HuH-7 (cell line): Measurements from ENCODE around the gene ZNF19.
A peak's percentile ranks its signal among the peaks of the same experiment; 100 is the strongest.

Source experiments
- DNase-seq: peaks from one replicate; pipeline ENCODE4 v3.0.0; 2011; ENCODE audit warnings: low spot score

ZNF19 gene

DNA sequence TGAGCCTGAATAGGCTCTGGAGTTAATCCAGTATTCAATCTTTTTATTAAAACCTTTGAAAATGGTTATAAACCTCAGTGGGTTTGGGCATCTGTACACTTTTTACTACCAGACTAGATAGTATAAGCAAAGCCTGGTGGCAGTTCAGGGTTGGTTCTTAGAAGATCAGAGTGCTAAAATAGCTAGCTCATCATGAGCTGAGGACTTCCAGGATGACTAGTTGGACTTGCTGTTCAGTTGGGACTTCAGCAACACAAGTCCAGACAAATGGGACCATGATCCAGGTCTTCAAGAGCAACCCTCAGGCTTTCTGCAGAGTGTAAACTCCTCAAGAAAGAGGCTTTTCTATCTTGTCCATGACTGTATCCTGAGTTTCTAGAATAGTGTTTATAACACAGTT is 1.2 kb upstream of the ZNF19 start:
- no peak for DNase-seq

DNA sequence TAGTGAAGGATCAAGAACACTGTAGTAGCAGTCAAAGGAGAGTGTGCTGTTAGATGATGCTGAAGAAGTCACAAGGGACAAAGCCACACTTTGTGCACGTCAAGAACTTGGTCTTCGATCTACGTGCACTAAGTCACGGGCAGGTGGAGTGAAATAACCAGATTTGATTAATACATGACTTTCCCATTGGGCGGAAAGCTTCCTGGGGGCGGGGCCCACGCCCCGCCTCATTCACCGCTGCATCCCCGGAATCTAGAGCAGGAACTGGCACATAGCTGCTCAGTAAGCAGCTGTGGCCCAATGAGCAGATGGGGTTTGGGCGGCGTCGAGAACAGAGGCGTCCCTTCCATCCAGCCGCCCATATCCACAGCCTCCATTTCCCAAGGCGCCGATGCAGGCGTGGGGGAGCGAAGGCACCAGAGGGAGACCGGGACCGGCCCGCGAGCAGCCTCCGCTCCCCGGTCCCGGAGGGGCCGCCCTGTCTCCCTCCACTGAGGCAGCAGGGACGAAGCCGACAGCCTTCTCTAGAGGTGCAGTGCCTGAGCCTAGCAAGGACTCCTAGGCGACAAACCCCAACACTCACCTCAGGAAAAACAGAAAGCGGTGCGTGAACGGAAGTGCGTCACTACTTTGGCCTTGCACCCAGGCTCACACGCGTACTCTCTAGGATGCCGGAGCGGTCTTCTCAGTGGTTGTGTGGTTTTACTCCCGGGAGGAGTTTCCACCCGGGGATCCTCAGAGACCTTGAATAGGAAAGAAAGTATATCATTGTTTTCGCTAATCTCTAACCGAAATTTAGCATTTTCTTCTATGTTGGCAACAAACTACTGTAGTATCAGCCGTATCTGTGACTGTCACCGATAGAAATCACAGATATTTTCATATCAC is 4.9 kb downstream of the ZNF19 start:
- peak; percentile 88 for DNase-seq

DNA sequence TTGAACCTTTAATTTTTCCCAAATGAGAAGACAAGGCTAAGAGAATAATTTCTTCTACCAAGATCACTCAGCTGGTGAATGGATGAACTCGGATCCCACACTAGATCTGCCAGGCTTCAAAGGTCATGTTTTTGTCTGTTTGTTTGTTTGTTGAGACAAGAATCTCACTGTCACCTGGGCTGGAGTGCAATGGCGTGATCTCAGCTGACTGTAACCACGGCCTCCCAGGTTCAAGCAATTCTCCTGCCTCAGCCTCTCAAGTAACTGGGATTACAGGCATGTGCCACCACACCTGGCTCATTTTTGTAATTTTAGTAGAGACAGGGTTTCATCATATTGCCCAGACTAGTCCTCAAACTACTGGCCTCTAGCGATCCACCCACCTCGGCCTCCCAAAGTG is 6.6 kb downstream of the ZNF19 start:
- no peak for DNase-seq

DNA sequence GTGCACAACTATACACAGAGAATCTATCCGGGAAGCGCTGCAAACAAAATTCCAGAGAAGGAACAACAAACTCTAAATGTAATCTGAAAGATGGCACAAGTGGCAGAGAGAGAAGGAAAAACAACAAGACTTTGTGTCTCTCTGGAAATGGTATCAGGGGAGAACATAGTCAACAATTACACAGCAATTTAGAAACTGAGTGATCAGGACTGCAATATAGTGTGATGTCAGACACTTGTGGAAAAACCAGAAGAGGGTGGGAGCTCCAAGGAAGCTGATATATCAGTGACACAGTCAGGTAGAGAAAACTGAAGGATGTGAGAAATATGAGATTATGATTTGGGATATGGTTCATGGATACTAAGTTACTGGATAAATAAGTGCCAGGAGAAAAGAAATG is 8.2 kb downstream of the ZNF19 start:
- no peak for DNase-seq

DNA sequence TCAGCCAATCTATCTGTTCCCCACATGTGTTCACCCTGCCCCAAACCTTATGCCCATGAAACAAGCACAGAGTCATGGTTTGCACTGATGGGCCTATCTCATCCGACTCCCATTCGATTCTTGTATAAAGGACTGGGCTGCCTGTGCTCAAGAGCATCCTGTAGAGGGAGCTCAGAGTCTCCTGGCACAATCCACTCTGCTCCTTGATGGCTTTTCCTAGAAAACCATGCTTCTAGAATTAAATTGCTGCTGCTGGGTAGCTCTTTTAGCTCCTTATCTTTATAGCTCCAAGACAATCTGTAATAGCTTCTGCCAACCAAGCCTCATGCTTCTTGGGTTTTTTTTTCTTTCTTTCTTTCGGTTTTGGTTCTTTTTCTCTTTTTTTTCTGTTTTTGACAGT is 9.7 kb downstream of the ZNF19 start:
- DNase-seq, result peak; percentile 52

DNA sequence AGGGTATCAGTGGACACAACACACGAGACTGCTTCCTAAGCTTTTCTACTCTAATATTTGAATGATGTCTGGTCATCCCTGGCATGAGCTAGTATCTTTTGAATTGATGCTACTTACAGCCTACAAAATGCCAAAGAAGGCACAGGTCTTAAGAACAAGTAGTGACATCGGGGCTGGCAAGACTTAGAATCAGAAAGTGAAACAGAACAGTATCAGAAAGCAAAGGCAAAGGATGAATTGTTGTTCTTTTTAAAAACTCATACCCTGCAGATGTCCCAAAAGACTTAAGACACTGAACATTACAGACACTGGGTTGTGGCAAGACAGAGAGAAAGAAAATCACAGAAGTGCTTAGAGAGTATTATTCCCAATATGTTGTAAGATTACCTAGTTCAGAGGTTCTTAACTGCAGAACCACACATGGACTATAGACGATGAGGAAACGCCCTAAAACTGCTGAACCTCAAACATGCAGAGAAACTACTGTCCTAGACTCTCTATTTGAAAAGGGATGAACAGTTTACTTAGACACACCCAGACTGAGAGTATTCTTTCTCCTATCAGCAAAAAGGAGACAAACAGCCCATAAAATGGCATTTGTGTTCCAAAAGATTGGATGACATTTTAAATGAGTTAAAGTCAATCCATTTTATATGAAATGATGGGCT is 12.5 kb downstream of the ZNF19 start:
- no peak for DNase-seq

DNA sequence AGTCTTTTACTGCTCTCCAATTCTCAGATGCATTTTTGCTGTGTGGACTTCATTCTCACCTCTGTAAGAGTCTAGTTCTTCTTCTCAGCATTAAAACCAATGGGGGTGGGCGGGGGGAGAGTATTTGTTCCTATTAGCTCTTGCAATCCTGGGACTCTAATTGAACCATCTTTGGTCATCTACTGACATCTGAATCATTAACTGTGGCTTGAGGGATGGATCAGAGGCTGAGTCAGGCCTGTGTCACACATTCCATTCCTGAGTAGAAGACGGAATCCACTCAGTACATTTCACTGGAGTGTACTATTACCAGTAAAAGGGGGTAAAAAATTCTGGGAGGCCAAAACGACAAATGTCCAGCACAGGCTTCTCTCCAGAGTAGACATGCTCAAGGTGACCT is 14.3 kb downstream of the ZNF19 start:
- no peak for DNase-seq

DNA sequence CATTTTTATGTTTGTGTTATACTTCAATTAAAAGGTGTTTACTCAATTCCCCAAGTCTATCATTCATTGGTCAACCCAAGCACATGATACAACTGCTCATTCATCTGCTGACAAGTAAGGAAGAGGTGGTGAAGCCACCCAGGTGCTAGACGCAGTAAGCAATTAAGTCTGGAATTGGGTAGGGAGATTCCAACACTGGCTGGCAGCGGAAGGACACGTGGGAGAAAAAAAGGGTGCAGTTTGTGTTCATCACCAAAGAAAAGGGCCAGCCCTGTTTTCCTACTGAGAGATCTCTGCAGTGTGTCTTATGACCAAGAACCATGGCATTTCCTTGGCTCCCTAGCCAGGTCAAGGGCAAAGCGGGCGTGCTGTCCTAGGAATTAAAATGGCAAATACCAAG is 15.2 kb downstream of the ZNF19 start:
- no peak for DNase-seq

DNA sequence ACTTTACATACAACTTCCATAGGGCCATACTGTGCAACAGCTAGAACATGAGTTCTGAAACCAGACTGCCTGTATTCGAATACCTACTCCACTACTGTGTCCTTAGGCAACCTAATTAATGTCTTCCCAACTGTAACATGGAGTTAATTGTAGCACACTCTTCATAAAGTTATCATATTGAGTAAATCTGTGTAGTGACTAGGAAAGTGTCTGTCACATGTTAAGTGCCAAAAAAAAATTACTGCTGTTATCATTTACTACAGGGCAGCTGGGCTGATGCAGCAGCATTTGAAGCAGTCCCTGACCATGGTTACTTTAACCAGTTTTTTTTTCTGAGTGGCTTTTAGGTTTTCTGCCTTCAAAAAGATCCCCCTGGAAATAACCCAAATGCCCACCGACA is 16.2 kb downstream of the ZNF19 start:
- DNase-seq, result no peak

DNA sequence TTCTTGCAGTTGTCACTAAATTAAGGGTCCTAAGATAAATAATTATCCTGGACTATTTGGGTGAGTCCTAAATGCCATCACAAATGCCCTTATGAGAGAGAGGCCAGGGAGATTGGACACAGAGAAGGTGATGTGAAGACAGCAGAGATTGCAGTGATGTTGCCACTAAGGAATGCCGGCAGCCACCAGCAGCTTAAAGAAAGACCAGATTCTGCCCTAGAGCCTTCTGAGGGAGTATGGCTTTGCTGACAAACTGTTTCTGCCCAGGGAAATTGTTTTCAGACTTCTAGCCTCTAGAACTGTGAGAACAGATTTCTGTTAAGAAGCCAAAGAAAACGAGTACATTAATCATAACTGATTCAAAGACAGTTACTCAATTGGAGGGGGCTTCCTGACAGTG is 17.1 kb downstream of the ZNF19 start:
- no peak for DNase-seq

DNA sequence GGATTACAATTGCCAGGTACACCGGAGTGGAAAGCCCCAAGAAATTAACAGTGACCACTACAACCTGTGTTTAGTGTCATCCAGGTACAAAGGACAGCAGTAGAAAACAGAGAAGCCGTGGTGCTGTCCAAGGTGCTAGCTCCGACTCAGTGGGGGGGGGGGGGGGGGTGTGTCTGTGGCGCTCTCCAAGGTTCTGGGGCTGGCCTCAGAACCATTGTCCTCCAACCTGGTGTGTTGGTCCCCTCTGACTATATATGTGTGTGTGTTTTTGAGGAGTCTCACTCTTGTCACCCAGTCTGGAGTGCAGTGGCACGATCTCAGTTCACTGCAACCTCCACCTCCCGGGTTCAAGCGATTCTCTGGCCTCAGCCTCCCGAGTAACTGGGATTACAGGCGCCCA is 21.3 kb downstream of the ZNF19 start:
- DNase-seq, result peak; percentile 66

DNA sequence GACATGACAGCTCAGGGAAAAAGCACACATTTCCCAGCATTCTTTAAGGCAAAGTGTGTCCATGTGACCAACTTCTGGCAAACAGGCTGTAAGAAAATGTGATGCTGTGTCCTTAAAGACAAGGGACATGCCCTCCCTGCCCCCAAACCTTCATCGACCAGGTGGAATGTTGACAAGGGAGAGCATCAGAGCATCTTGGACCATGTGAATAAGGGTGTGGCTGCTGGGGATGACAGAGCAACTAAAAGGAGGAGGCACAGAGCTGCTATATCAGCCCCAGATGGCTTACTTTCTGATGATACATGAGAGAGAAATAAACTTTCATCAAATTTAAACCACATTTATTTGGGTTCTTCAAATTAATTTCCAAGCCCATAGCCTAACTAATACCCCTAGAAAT is 24.9 kb downstream of the ZNF19 start:
- DNase-seq, result no peak

DNA sequence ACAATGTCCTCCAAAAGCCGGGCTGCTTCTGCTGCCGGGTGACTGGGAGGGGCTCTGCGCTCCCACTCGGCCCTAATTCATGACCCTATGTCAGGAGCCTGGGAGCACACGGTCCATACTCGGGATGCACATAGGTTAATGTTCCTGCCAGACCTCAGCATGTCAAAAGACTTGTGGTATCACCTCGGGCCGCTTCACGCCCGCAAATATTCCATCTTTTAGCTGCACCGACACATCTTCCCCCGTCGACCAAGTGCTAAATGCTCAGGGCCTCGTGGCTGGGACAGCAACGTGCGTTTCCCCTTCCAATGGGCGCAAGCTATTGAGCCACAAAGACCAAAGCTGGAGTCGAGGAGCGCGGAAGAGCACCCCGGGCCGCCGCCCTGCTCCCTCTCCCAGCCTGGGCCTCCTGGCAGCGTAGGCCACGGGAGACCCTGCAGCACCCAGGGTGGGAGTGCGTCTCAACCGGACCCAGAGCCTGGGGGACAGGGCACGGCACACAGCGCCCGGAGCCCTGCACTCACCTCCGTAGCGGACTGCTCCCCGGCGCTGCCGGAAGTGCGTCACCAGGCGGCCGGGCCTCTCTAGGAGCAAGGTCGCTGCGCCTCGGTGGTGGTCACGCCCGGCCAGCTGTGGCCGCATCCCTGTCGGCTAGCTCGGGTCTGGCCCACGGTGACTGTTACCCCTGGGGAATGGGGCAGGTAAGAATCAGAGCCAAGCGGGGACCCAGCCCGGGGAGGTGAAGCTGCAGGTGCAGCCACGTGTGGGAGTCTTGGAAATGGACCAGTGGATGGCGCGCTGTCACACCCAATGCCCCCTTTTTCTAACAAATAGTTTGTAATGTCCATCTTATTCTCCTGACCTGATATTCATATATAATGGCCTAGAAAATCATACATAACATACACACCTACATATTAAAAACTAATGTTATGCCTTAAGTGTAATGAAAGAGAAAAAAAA is 27.2 kb downstream of the ZNF19 start, which contains the start of gene ZNF23:
ZNF23 (minus strand) TSS at position 562 of the 963 bp plus-strand sequence. CDS start 5,451 bp downstream, outside the sequence.
- peak; percentile 93 for DNase-seq

DNA sequence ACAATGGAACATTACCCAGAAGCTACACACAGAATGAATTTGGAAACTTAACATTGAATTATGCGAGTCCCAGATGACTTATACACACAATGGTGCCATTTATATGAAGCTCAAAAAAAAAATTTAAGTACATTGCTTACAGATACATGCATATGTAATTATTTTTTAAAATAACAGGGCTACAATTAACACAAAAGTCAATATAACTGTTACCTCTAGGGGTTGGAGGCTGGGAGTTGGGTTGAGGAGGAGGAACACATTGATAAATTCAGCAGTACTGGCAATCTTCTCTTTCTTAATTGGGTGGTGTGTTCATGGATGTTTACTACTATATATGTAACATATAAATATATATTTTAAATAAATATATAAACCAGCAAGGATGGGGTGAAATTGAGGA is 28.2 kb downstream of the ZNF19 start:
- DNase-seq, result no peak

DNA sequence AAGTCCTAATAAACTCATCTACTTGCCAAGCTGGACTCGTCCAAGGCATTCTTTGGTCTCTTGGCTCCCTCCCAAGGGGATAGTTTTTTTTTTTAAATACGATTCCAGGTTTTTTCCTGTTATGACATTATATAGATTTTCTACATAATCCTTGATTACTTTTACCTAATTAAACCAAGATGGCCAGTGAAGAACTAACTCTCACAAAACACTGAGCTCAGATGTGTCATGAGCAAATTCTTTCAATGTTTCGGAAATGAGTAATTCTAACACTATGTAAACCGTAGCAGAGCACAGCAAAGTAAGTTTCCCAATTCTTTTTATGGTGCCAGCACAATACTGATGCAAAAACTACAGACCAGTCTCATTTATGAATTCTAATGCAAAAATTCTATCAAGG is 28.9 kb downstream of the ZNF19 start:
- no peak for DNase-seq

DNA sequence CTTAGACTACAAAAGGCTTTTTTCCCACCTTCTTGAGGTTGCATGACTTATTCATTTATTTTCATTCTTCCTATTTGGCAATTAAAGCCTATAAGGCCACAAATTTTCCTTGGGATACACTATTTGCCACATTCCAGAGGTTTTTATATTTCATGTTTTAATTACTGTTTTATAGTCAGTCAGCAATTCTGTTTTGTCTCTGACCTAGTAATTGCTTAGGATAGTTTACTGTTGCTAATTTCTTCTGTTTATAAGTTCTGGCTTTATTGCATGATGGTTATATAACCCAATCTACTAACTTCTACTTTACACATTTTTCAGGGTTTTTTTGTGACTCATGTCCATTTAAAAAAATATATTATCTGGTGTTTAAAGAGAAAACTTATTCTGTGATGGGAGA is 29.6 kb downstream of the ZNF19 start:
- DNase-seq, result no peak

DNA sequence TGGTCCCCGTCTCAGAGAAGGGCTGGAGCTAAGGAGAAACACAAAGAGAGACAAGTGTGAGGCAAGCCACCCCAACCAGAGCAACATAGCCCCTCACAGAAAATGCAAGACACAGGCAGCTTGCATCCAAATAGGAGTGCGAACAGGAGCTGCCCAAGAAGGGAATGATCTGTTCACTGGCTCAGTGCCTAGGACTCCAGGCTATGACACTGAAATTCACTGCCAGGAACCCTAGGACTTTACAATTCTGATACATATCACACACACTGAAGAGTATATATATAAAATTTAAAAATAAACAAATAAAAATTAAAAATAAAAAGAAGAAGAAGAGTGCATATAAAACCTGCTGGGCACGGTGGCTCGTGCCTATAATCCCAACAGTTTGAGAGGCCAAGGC is 32.3 kb downstream of the ZNF19 start:
- DNase-seq, result no peak

DNA sequence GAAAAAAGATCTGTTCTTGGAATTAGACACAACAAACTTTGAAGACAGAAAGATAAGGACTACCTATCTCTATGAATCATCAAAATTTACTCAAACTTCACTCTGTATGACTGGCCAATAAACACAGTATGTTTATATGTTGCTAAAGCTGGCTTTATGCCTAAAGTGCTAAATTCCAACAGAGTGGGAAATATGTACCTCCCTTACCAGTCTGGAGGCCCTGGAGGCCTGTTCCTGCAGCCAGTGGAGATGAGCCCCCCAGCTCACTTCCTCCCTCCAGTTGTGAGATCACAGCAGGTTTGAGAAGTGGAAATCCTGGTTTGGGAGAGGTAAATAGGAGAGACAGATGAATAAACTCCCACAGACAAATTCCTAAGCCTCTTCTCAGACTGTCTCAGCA is 36.1 kb downstream of the ZNF19 start:
- DNase-seq, result no peak

DNA sequence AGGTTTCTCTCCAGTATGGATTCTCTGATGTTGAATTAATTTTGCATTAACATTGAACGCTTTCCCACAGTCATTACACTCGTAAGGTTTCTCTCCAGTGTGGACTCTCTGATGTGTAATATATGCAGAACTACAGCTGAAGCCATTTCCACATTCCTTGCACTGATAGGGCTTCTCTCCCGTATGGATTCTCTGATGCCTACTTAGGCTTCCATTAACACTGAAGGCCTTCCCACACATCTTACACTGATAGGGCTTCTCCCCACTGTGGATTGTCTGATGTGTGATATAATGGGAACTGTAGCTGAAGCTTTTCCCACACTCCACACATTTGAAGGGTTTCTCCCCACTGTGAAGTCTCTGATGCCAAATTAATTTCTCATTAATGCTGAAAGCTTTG is 40.1 kb downstream of the ZNF19 start:
- DNase-seq, result no peak

DNA sequence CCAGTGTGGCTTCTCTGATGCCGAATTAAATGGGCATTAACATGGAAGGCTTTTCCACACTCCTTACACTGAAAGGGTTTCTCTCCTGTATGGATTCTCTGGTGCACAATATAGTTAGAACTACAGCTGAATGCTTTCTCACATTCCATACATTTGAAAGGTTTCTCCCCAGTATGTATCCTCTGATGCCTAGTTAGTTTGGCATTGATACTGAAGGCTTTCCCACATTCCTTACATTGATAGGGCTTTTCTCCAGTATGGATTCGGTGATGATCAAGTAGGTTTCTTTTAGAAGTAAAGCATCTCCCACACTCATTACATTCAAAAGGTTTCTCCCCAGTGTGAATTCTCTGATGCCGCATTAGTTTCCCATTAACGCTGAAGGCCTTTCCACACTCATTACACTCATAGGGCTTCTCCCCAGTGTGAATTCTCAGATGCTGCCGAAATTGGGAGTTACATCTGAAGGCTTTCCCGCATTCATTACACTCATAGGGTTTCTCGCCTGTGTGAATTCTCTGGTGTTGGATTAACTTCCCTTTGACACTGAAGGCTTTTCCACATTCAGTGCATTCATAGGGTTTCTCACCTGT is 40.8 kb downstream of the ZNF19 start:
- no peak for DNase-seq

DNA sequence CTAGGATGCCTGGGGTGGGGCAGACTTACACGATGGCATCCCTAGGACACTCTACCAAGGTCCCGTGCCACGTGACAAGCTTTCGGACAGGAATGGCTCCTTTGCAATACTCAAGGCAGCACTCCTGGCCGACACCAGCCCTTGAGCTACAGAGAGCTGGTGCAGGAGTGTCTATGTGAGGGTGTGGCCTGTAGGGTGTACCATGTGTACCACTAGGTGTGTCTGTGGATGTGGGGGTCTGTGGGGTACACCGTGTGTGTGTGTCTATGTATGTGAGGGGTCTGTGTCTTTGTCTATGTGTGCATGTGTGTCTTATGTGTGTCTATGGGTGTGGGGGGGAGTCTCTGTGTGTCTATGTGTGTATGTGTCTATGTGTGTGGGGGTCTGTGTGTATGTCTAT is 45.4 kb downstream of the ZNF19 start:
- DNase-seq, result no peak

DNA sequence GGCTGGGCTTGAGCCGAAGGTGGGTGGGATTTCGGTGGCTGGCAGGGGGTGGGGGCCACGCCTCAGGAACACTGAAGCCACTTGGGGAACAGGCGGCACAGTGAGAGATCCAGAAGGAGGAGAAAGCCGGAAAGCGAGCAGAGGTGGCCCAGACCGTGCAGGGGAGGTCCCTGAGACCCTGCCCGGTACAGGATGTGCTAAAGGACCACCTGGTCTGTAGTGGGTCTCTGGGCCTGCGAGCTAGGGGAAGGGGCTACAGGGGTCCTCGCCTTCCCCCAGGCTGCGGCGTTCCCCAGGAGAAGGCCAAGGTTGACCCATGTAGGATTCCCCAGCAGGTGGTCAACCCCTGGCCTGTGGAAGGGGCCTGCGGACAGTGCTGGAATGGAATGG is 47.1 kb downstream of the ZNF19 start, which contains the start of gene TLE7:
TLE7 (minus strand) TSS at position 4 of the 390 bp plus-strand sequence. CDS start 8,730 bp downstream, outside the sequence.
- no peak for DNase-seq
